ENCODE results near the gene NSL1.

DNA sequence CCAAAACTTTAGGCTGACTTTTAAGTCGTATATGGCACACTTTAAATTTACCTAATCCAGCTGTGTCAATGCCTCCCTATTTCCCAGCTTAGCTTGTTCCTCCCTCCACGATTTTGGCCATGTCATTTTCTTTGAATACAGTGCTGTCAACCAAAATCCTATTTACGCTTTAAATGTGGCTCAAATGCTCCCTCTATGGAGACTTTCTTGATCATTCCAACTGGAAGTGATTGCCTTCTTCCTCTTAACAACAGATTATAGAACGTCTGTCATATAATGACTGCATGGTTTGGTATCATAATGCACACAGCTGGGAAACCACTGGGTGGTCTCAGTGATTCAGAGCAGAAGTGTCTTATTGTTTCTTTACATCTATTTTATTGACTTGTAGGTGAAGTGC is 73.1 kb downstream of the NSL1 start:
- TF ChIP-seq, protein P1, sequence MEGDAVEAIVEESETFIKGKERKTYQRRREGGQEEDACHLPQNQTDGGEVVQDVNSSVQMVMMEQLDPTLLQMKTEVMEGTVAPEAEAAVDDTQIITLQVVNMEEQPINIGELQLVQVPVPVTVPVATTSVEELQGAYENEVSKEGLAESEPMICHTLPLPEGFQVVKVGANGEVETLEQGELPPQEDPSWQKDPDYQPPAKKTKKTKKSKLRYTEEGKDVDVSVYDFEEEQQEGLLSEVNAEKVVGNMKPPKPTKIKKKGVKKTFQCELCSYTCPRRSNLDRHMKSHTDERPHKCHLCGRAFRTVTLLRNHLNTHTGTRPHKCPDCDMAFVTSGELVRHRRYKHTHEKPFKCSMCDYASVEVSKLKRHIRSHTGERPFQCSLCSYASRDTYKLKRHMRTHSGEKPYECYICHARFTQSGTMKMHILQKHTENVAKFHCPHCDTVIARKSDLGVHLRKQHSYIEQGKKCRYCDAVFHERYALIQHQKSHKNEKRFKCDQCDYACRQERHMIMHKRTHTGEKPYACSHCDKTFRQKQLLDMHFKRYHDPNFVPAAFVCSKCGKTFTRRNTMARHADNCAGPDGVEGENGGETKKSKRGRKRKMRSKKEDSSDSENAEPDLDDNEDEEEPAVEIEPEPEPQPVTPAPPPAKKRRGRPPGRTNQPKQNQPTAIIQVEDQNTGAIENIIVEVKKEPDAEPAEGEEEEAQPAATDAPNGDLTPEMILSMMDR (IDR thresholded peaks at IDR 0.05), result no peak
- TF ChIP-seq POLR2AphosphoS5 (IDR thresholded peaks at IDR 0.05) (no peak), POLR2A (IDR thresholded peaks at IDR 0.05) (no peak), EP300 (IDR thresholded peaks at IDR 0.05) (no peak)
